ENCODE data around the gene KCNJ10. TPM values are rescaled to one million over a fixed set of nuclear protein-coding genes. Genes with fewer than 3 reads are reported as not detected.
A peak's percentile ranks its signal among the peaks of the same experiment; 100 is the strongest.

KCNJ10 gene
- total RNA-seq, 2 experiments from 2014 or later, result 0.29 TPM; not detected in 1

GRCh38 chr1:160086456-160086892, 16.5 kb upstream of the KCNJ10 start:
- Histone ChIP-seq H3K4me2 (ENCODE audit: low read length) (no peak overlapping the region), H3K27ac (ENCODE audit: low read depth, low read length, poor library complexity, severe bottlenecking) (no peak overlapping the region), H3K36me3 (ENCODE audit: insufficient read depth, low read length) (peaks cover 17% of the 10 kb centered on the region), H3K4me1 (ENCODE audit: insufficient read depth, low read length, poor library complexity, severe bottlenecking) (no peaks in the 10 kb centered on the region), H3K4me3 (ENCODE audit: low read depth, low read length, poor library complexity, severe bottlenecking) (no peak overlapping the region), H2AFZ (ENCODE audit: low read length) (no peak overlapping the region), H4K20me1 (ENCODE audit: insufficient read depth, low read length) (no peaks in the 10 kb centered on the region), H3K79me2 (ENCODE audit: insufficient read depth, low read depth, low read length) (no peaks in the 10 kb centered on the region), H3K9me2 (ENCODE audit: insufficient read depth, low read length) (no peaks in the 10 kb centered on the region), H3K9me3 (ENCODE audit: low read length) (no peaks in the 10 kb centered on the region)
- CTCF ChIA-PET (ENCODE audit: unreplicated experiment), result interaction anchor here (0.6 to 1.3 kb wide), 4 partner anchors 9 to 63 kb away, joined by 3 to 9 read pairs (median 4); no protein-coding TSS in a partner anchor
- BruUV-seq (replicated peaks), result no TSS peak
- TF ChIP-seq CTCF (conservative IDR thresholded peaks at IDR 0.05; ENCODE audit: low read length) (no peak), EZH2phosphoT487 (IDR thresholded peaks at IDR 0.05; ENCODE audit: borderline replicate concordance, low read depth, low read length) (no peak)
- intact Hi-C loops (cut with micrococcal nuclease; ENCODE audit: unreplicated experiment), result no loop called here
- DNase-seq (ENCODE audit: low spot score), result no peak
- POLR2A ChIA-PET, result interaction anchor here (0.7 kb wide), 1 partner anchor 102 kb away, joined by 3 read pairs; no protein-coding TSS in a partner anchor

GRCh38 chr1:160085686-160086455, 15.9 kb upstream of the KCNJ10 start:
- Histone ChIP-seq H3K4me1 (ENCODE audit: insufficient read depth, low read length, poor library complexity, severe bottlenecking) (no peaks in the 10 kb centered on the region), H3K9me2 (ENCODE audit: insufficient read depth, low read length) (no peaks in the 10 kb centered on the region), H3K4me2 (ENCODE audit: low read length) (no peak overlapping the region), H2AFZ (ENCODE audit: low read length) (no peak overlapping the region), H3K4me3 (ENCODE audit: low read depth, low read length, poor library complexity, severe bottlenecking) (no peak overlapping the region), H4K20me1 (ENCODE audit: insufficient read depth, low read length) (no peaks in the 10 kb centered on the region), H3K9me3 (ENCODE audit: low read length) (no peaks in the 10 kb centered on the region), H3K27ac (ENCODE audit: low read depth, low read length, poor library complexity, severe bottlenecking) (no peak overlapping the region), H3K79me2 (ENCODE audit: insufficient read depth, low read depth, low read length) (no peaks in the 10 kb centered on the region), H3K36me3 (ENCODE audit: insufficient read depth, low read length) (peaks cover 14% of the 10 kb centered on the region)
- peak; percentile 75 for DNase-seq (ENCODE audit: low spot score)
- BruUV-seq (replicated peaks), result no TSS peak
- no peak for TF ChIP-seq EZH2phosphoT487 (IDR thresholded peaks at IDR 0.05; ENCODE audit: borderline replicate concordance, low read depth, low read length)
- peak; percentile 92 for TF ChIP-seq CTCF (conservative IDR thresholded peaks at IDR 0.05; ENCODE audit: low read length)
- ChIA-PET CTCF (ENCODE audit: unreplicated experiment) (interaction anchor here (0.5 to 1.1 kb wide), 6 partner anchors 10 to 361 kb away, joined by 3 to 6 read pairs (median 4); no protein-coding TSS in a partner anchor), POLR2A (interaction anchor here (0.8 kb wide), 1 partner anchor 11 kb away, joined by 3 read pairs; no protein-coding TSS in a partner anchor)
- intact Hi-C loops (cut with micrococcal nuclease; ENCODE audit: unreplicated experiment), result no loop called here
